Stimulated activated CD8-positive, alpha-beta memory T cell treated with anti-CD3 and anti-CD28 coated beads, Interleukin-12 subunit alpha, Interleukin-12 subunit beta, amount 100 ng/mL, for 1 hour (primary cell): ENCODE measurements around the gene SEZ6L.

ENCODE experiments used
- DNase-seq: peaks from one replicate; pipeline ENCODE4 v3.0.0-alpha.2; 2020; ENCODE audit warnings: low read depth

SEZ6L gene

DNA sequence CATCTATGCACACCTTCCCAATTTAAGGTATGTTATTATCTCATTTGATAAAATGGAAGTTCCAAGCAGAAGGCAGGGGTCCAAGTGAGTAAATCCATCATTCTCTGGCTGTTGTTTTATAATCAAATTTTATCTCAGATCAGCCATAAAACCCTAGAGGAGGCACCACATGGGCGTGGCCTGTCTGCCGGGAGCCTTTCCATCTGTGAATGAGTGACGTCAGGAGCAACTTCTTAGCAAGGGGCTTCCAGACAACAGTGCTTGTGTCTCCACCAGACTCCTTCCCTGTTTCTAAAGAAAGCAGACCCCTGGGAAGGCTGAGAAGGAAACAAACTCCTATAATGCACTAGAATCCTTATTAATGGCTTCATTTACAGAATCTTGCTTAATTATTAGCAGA is 13.5 kb downstream of the SEZ6L start:
- no peak for DNase-seq

DNA sequence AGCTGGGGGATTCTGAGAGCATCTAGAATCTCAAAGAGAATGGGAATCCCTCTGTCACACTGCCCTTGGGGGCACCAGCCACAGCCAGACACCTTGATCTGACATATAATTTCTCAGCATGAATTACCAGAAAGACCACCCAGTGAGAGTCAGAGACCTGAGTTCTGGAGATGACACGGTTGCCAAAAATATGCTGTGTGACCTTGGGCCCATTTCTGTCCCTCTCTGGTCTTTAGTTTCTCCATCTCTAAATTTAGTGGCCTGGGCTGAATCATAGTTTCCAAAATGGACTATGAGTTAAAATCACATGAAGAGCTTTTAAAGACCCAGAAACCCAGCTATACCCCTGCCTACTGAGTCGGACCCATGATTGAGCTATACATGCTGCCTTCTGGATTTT is 15.9 kb downstream of the SEZ6L start:
- no peak for DNase-seq

GRCh38 chr22:26188341-26188740 is 19.1 kb downstream of the SEZ6L start:
- DNase-seq = no peak

- no peak for DNase-seq
Observed at GRCh38 chr22:26194313-26194712, 25.1 kb downstream of the SEZ6L start.

DNA sequence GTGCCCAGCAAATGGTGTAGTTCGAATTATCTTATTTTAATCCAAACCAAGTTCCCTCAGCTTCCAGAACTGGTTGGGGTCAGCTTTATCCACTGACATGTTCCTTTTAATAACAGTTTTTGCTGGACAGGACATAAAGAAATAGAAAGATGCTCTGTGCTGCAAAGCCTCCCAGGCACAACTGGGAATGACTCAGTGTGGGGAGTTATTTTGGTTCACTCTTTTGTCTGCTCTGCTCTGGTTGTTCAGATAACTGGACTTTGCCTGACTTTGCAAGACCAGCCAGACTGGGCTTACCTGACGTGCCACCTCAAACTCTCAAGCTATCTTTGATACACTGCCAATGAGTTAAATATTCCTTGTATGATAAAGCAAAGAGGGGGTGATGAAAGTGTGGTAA is 25.6 kb downstream of the SEZ6L start:
- DNase-seq = no peak

DNA sequence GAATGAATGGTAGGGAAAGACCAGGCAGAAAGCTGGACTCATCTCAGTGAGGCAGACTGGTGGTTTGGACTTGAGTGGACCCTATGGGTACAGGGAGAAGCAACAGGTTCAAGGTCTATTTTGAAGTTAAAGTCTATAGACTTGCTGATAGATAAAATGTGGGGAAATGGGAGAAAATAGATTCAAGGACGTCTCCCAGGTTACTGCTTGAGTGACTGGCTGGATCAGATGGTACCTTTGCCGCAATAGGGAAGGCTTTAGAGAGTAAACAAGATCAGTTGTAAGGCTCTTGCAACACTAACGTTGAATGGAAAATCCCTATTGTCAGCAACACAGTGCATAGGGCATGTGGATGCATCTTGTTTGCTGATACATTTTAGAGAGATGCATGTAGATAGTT is 27.4 kb downstream of the SEZ6L start:
- DNase-seq = no peak

DNA sequence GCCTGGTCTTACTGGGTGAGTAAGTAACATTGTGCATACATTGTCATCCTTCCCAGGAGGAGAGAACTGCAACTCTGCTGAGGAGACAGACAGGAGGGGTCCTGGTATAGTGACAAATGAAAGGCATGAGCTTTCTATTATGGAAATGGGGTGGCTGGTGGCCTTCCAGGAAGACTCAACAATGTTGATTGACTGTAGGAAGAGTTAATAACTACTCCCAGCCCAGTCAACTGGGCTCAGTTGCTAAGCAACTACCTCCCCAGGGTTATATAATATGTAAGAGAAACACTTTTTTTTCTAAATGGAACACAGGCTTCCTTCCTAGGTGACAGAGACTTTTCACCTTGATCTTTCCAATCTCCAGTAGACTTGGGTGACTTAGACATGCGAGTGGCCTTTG is 28.2 kb downstream of the SEZ6L start:
- no peak for DNase-seq

- DNase-seq = no peak
Observed at GRCh38 chr22:26199665-26200064, 30.4 kb downstream of the SEZ6L start.

DNA sequence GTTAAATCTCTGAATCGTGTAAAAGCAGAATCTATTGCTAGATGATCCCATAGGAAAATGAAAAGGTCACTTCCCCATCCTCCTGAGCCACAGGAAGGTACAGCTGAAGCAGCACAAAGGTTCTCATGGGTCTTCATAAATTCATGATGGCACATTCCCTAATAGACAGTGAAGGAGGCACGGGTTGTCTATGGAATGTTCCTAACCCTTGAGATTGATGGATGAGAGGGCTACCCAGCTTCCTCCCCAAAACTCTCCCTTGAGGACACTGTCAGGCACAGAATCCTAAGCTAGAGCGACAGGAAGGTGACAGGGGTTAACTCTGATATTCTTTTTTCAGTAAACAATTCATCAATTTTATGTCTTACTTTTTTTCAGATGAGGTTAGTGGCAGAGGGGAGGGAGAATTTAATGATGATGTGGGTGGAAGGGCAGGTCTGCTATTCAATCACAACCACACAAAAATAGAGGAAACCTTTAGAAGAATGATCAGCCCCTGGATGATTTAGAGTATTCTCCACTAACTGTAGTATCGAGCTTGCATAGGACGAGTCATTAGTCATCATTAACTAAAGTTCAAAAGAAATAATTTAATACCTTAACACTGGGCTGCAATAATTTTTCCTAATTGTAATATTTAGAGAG is 33.1 kb downstream of the SEZ6L start:
- DNase-seq = no peak

- no peak for DNase-seq
Observed at GRCh38 chr22:26205494-26205893, 36.2 kb downstream of the SEZ6L start.

- no peak for DNase-seq
Observed at GRCh38 chr22:26210334-26210733, 41.1 kb downstream of the SEZ6L start.

- no peak for DNase-seq
Observed at GRCh38 chr22:26213826-26214225, 44.6 kb downstream of the SEZ6L start.

DNA sequence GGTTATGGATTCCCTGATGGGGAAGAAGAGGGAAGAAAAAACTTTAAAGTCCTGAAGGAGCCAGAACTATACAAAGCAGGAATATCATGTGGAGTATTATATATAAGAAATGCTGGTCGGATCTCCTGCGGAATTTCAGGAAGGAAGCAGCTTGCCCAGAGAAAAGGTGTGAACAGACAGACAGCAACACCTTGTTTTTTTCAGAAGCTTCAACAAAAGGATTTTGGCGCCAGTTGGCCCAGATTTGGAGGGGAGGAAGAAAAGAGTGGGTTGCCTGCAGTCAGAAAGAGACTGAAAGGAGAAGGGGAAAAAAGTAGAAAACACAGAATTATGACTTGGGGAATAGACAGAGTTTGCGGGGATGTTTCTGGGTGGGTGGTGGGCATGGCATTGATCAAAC is 45.2 kb downstream of the SEZ6L start:
- no peak for DNase-seq

DNA sequence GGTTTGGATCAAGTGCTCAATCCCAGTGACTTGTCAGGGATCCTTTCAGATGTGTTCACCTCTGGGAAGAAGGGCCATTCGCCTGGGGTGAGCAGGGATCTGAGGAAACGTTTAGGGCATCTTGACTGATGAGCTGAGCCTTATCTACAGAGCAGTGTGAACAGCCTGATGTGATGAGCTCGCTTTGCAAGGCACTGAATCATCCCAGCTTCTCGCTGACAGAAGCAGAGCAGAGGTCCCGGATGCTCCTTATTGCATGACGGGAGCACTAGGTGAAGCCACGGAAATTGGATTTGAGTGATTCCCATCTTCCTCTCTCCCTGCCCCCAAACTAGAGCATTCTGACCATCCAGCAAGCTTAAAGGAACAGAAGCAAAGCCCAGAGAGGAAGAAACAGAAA is 46.5 kb downstream of the SEZ6L start:
- no peak for DNase-seq

- no peak for DNase-seq
Observed at GRCh38 chr22:26225207-26225606, 55.9 kb downstream of the SEZ6L start.

DNA sequence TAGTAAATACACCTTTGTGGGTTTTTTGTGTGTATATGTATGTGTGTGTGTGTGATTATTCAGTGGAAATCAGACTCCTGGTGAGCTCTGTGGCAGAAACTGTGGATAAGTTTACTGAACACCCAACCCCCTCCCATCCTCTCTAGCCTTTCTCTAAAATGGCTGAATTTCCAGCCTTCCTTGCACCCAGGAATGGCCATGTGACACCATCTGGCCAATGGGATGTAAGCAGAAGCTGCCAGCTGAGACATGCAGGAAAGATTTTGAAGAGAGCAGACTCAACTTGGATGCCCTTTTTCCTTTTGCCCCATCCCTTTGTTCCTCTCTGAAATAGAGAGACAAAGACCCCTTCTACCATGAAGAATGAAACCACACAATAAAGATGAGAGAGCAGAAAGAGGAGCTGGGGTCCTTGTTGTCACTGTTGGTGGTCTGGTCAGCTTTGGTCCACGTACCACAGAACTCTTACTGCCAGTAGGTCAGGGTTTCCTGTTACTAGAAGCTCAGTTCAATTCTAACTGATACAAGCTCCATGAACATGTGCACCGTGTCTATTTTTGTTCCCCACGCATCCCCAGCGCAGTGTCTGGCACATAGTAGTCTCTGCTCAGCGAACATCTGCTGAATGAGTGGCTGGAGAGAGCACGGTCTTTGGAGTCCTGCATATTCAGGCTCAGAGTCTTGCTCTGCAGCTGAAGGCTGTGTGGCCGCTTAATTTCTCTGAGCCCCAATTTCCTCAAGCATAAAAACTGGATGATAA is 57.5 kb downstream of the SEZ6L start:
- no peak for DNase-seq

GRCh38 chr22:26229910-26230309 is 60.6 kb downstream of the SEZ6L start:
- no peak for DNase-seq

DNA sequence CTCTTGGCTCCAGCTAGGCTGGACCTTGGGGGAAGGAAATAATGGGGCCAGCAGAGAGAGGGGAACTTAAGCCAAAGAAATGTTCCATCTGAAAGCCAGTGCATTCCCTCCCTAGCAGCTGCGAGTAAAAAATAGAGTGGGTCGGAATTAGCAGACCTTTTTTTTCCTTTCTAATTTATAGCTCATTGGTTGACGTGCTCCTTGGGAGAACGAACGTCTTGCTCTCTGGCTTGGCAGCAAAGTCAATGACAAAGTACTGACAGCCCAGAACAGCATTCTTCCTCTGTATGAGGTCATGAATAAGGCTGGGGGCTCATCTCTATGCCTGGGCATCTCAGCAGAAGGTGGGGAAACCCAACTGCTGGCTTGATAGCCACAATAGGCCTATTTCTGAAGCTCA is 65.0 kb downstream of the SEZ6L start:
- DNase-seq = no peak

GRCh38 chr22:26235792-26236487 is 66.7 kb downstream of the SEZ6L start:
- DNase-seq = no peak

- DNase-seq = no peak
Observed at GRCh38 chr22:26236991-26237390, 67.7 kb downstream of the SEZ6L start.

GRCh38 chr22:26238596-26238995 is 69.3 kb downstream of the SEZ6L start:
- DNase-seq = no peak

DNA sequence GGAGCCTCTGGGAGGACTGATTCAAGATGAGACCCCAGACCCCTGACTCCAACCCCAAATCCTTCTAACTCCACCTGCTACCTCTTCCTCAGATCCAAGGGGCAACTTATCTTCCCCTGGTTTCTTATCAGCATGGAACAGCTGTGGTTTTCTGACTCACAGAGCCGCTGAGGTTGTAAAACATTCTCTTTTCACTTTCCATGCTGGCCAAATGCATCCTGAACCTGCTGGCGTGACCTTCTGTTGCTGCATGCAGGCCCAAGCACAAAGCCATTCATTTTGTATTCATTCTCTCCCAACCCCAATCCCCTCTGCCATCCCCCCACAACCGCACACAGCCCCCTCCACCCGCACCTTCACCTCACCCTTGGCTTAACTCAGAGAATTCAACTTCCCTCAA is 70.3 kb downstream of the SEZ6L start:
- no peak for DNase-seq

DNA sequence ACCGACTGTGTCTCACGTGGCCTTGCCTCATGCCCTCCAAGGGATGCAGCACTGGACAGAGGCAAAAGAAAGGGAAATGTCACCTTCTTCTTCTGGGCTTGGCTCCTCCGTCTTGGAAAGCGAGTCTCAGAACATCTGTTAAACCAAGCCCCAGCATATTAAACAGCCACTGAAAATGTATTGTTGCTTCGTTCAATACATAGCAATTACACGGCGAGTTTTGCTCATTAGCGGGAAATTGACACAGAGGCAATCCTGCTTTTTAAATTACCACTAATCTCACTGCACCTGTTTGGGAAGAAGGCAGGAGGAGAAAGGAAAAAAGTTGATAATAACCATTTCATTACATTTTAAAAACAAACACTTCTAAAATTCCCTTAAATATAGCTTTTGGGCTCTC is 72.1 kb downstream of the SEZ6L start:
- no peak for DNase-seq
